Measurements from ENCODE around the gene TFIP11.

DNA sequence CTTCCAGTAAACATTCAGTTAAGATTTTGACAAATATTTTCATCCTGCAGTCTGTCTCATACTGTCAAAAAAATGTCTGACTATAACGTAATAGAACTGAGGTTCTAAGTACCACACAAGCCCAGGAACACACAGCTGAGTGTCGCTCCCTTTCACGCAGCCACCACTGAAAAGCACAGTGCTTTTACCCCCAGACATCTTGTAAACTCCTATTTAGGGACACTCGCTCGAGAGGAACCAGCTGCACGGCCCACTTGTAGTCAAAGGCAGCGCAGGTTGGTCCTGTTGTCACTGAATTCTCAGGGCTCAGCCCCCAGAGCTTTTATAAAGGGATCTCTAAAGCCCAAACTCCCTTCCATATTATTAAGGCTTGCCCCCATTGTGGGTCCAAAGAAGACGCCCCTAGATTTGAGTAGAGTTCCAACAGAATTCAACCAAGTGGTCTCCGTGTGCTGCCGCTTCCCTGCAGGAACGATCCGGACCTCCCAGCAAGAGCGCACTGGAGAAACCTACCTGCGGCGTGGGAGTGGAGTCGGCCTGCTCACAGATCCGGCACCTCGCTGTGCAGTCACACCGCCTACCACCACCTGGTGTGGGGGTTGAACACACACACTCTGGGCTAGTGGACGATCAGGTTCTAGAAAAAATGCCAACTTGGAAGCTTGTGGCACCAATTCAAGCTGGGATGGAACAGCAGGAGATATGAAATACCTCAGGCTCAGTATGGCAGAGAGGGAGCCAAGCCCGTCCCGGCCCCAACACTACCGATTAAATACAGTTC, 59.8 kb downstream of the TFIP11 start:
- TF ChIP-seq, protein P1, sequence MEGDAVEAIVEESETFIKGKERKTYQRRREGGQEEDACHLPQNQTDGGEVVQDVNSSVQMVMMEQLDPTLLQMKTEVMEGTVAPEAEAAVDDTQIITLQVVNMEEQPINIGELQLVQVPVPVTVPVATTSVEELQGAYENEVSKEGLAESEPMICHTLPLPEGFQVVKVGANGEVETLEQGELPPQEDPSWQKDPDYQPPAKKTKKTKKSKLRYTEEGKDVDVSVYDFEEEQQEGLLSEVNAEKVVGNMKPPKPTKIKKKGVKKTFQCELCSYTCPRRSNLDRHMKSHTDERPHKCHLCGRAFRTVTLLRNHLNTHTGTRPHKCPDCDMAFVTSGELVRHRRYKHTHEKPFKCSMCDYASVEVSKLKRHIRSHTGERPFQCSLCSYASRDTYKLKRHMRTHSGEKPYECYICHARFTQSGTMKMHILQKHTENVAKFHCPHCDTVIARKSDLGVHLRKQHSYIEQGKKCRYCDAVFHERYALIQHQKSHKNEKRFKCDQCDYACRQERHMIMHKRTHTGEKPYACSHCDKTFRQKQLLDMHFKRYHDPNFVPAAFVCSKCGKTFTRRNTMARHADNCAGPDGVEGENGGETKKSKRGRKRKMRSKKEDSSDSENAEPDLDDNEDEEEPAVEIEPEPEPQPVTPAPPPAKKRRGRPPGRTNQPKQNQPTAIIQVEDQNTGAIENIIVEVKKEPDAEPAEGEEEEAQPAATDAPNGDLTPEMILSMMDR (IDR thresholded peaks at IDR 0.05), result no peak
- no peak for TF ChIP-seq POLR2A (IDR thresholded peaks at IDR 0.05)

Measured in testis (tissue), 2 donors.